ENCODE data around the gene CRHR2.
"Not testable (repeated sequence)": the region's sequence is repeated elsewhere in the genome, so short reads cannot be mapped to it uniquely, and the experiment has no call there.

Gene CRHR2

GRCh38 chr7:30722187-30722586 is 39.9 kb upstream of the CRHR2 start:
- Histone ChIP-seq H3K27me3 (ENCODE audit: insufficient read depth, low read length) (peaks cover 63% of the 10 kb centered on the region), H3K4me1 (ENCODE audit: control insufficient read depth, insufficient read depth, low read length, unreplicated experiment) (no peaks in the 10 kb centered on the region), H3K27ac (ENCODE audit: low read depth, low read length) (no peak overlapping the region), H3K4me3 (ENCODE audit: low read depth, low read length) (no peak overlapping the region), H2AFZ (ENCODE audit: low read length, unreplicated experiment) (no peak overlapping the region), H3K79me2 (ENCODE audit: control insufficient read depth, insufficient read depth, low read length, unreplicated experiment) (no peaks in the 10 kb centered on the region), H3K36me3 (ENCODE audit: insufficient read depth, low read length) (no peaks in the 10 kb centered on the region)

GRCh38 chr7:30721211-30721610 is 39.0 kb upstream of the CRHR2 start:
- H2AFZ ChIP-seq (ENCODE audit: low read length, unreplicated experiment): no peak overlapping the region

GRCh38 chr7:30719434-30719833 is 37.2 kb upstream of the CRHR2 start:
- not testable (repeated sequence) for H3K4me3 ChIP-seq (ENCODE audit: low read depth, low read length); H2AFZ ChIP-seq (ENCODE audit: low read length, unreplicated experiment); H3K36me3 ChIP-seq (ENCODE audit: insufficient read depth, low read length); H3K79me2 ChIP-seq (ENCODE audit: control insufficient read depth, insufficient read depth, low read length, unreplicated experiment); H3K4me1 ChIP-seq (ENCODE audit: control insufficient read depth, insufficient read depth, low read length, unreplicated experiment); H3K27ac ChIP-seq (ENCODE audit: low read depth, low read length)
- peaks cover 45% of the 10 kb centered on the region for H3K27me3 ChIP-seq (ENCODE audit: insufficient read depth, low read length)

More at GRCh38 chr7:30721211-30721610, 39.0 kb upstream of the CRHR2 start:
- Histone ChIP-seq H3K79me2 (ENCODE audit: control insufficient read depth, insufficient read depth, low read length, unreplicated experiment) (no peaks in the 10 kb centered on the region), H3K4me1 (ENCODE audit: control insufficient read depth, insufficient read depth, low read length, unreplicated experiment) (no peaks in the 10 kb centered on the region), H3K27ac (ENCODE audit: low read depth, low read length) (no peak overlapping the region), H3K36me3 (ENCODE audit: insufficient read depth, low read length) (no peaks in the 10 kb centered on the region), H3K27me3 (ENCODE audit: insufficient read depth, low read length) (peaks cover 60% of the 10 kb centered on the region), H3K4me3 (ENCODE audit: low read depth, low read length) (no peak overlapping the region)

- no peak overlapping the region for H3K27ac ChIP-seq (ENCODE audit: low read depth, low read length)
- peaks cover 24% of the 10 kb centered on the region; the same call in 1 of the 2 replicates for H3K27me3 ChIP-seq (ENCODE audit: insufficient read depth, low read length)
- no peak overlapping the region for H3K4me3 ChIP-seq (ENCODE audit: low read depth, low read length)
- H2AFZ ChIP-seq (ENCODE audit: low read length, unreplicated experiment): no peak overlapping the region
- H3K4me1 ChIP-seq (ENCODE audit: control insufficient read depth, insufficient read depth, low read length, unreplicated experiment): peaks cover 7% of the 10 kb centered on the region
- H3K36me3 ChIP-seq (ENCODE audit: insufficient read depth, low read length): no peaks in the 10 kb centered on the region
- H3K79me2 ChIP-seq (ENCODE audit: control insufficient read depth, insufficient read depth, low read length, unreplicated experiment): no peaks in the 10 kb centered on the region
Observed at GRCh38 chr7:30717181-30717580, 34.9 kb upstream of the CRHR2 start.

- no peaks in the 10 kb centered on the region for H3K36me3 ChIP-seq (ENCODE audit: insufficient read depth, low read length)
- H2AFZ ChIP-seq (ENCODE audit: low read length, unreplicated experiment): no peak overlapping the region
- H3K27ac ChIP-seq (ENCODE audit: low read depth, low read length): no peak overlapping the region
- no peaks in the 10 kb centered on the region for H3K27me3 ChIP-seq (ENCODE audit: insufficient read depth, low read length)
- H3K4me3 ChIP-seq (ENCODE audit: low read depth, low read length): no peak overlapping the region
- peaks cover 12% of the 10 kb centered on the region for H3K4me1 ChIP-seq (ENCODE audit: control insufficient read depth, insufficient read depth, low read length, unreplicated experiment)
- no peaks in the 10 kb centered on the region for H3K79me2 ChIP-seq (ENCODE audit: control insufficient read depth, insufficient read depth, low read length, unreplicated experiment)
Observed at GRCh38 chr7:30714129-30714528, 31.9 kb upstream of the CRHR2 start.

- Histone ChIP-seq H3K36me3 (ENCODE audit: insufficient read depth, low read length) (no peaks in the 10 kb centered on the region), H3K4me3 (ENCODE audit: low read depth, low read length) (no peak overlapping the region), H3K27me3 (ENCODE audit: insufficient read depth, low read length) (no peaks in the 10 kb centered on the region), H3K79me2 (ENCODE audit: control insufficient read depth, insufficient read depth, low read length, unreplicated experiment) (no peaks in the 10 kb centered on the region), H2AFZ (ENCODE audit: low read length, unreplicated experiment) (no peak overlapping the region), H3K27ac (ENCODE audit: low read depth, low read length) (no peak overlapping the region), H3K4me1 (ENCODE audit: control insufficient read depth, insufficient read depth, low read length, unreplicated experiment) (peaks cover 18% of the 10 kb centered on the region)
Observed at GRCh38 chr7:30713392-30713791, 31.1 kb upstream of the CRHR2 start.

GRCh38 chr7:30710669-30711068 is 28.4 kb upstream of the CRHR2 start:
- Histone ChIP-seq H3K27ac (ENCODE audit: low read depth, low read length) (no peak overlapping the region), H3K4me3 (ENCODE audit: low read depth, low read length) (no peak overlapping the region), H3K4me1 (ENCODE audit: control insufficient read depth, insufficient read depth, low read length, unreplicated experiment) (peaks cover 18% of the 10 kb centered on the region), H3K36me3 (ENCODE audit: insufficient read depth, low read length) (no peaks in the 10 kb centered on the region), H3K27me3 (ENCODE audit: insufficient read depth, low read length) (no peaks in the 10 kb centered on the region; the same call in 1 of the 2 replicates), H3K79me2 (ENCODE audit: control insufficient read depth, insufficient read depth, low read length, unreplicated experiment) (no peaks in the 10 kb centered on the region), H2AFZ (ENCODE audit: low read length, unreplicated experiment) (no peak overlapping the region)

- no peak overlapping the region for H3K27ac ChIP-seq (ENCODE audit: low read depth, low read length)
- H3K36me3 ChIP-seq (ENCODE audit: insufficient read depth, low read length): no peaks in the 10 kb centered on the region
- H3K4me3 ChIP-seq (ENCODE audit: low read depth, low read length): no peak overlapping the region
- no peaks in the 10 kb centered on the region; the same call in 1 of the 2 replicates for H3K27me3 ChIP-seq (ENCODE audit: insufficient read depth, low read length)
- H3K4me1 ChIP-seq (ENCODE audit: control insufficient read depth, insufficient read depth, low read length, unreplicated experiment): peaks cover 18% of the 10 kb centered on the region
- no peaks in the 10 kb centered on the region for H3K79me2 ChIP-seq (ENCODE audit: control insufficient read depth, insufficient read depth, low read length, unreplicated experiment)
- no peak overlapping the region for H2AFZ ChIP-seq (ENCODE audit: low read length, unreplicated experiment)
Observed at GRCh38 chr7:30709549-30709948, 27.3 kb upstream of the CRHR2 start.

GRCh38 chr7:30708983-30709382 is 26.7 kb upstream of the CRHR2 start:
- Histone ChIP-seq H3K4me1 (ENCODE audit: control insufficient read depth, insufficient read depth, low read length, unreplicated experiment) (peaks cover 18% of the 10 kb centered on the region), H3K36me3 (ENCODE audit: insufficient read depth, low read length) (no peaks in the 10 kb centered on the region), H3K4me3 (ENCODE audit: low read depth, low read length) (no peak overlapping the region), H3K27ac (ENCODE audit: low read depth, low read length) (no peak overlapping the region), H3K27me3 (ENCODE audit: insufficient read depth, low read length) (no peaks in the 10 kb centered on the region; the same call in 1 of the 2 replicates), H2AFZ (ENCODE audit: low read length, unreplicated experiment) (no peak overlapping the region), H3K79me2 (ENCODE audit: control insufficient read depth, insufficient read depth, low read length, unreplicated experiment) (no peaks in the 10 kb centered on the region)

- Histone ChIP-seq H2AFZ (ENCODE audit: low read length, unreplicated experiment) (no peak overlapping the region), H3K27me3 (ENCODE audit: insufficient read depth, low read length) (peaks cover under 1% of the 10 kb centered on the region), H3K4me1 (ENCODE audit: control insufficient read depth, insufficient read depth, low read length, unreplicated experiment) (peaks cover 15% of the 10 kb centered on the region), H3K36me3 (ENCODE audit: insufficient read depth, low read length) (no peaks in the 10 kb centered on the region), H3K27ac (ENCODE audit: low read depth, low read length) (no peak overlapping the region), H3K4me3 (ENCODE audit: low read depth, low read length) (no peak overlapping the region), H3K79me2 (ENCODE audit: control insufficient read depth, insufficient read depth, low read length, unreplicated experiment) (no peaks in the 10 kb centered on the region)
Observed at GRCh38 chr7:30708412-30708811, 26.2 kb upstream of the CRHR2 start.

- Histone ChIP-seq H3K36me3 (ENCODE audit: insufficient read depth, low read length) (no peaks in the 10 kb centered on the region), H2AFZ (ENCODE audit: low read length, unreplicated experiment) (no peak overlapping the region), H3K27ac (ENCODE audit: low read depth, low read length) (no peak overlapping the region), H3K4me1 (ENCODE audit: control insufficient read depth, insufficient read depth, low read length, unreplicated experiment) (peaks cover 11% of the 10 kb centered on the region), H3K79me2 (ENCODE audit: control insufficient read depth, insufficient read depth, low read length, unreplicated experiment) (no peaks in the 10 kb centered on the region), H3K27me3 (ENCODE audit: insufficient read depth, low read length) (peaks cover 8% of the 10 kb centered on the region), H3K4me3 (ENCODE audit: low read depth, low read length) (no peak overlapping the region)
Observed at GRCh38 chr7:30707391-30708357, 25.4 kb upstream of the CRHR2 start.
